ENCODE results near the gene PYM1. TPM values are rescaled to one million over a fixed set of nuclear protein-coding genes. Genes with fewer than 3 reads are reported as not detected.

PYM1 gene
- total and polyA plus RNA-seq, 2 of the 8 experiments (the other 6 are each of a cell fraction or from before 2014, with no cell fraction given): 38.7 to 58.5 TPM

DNA sequence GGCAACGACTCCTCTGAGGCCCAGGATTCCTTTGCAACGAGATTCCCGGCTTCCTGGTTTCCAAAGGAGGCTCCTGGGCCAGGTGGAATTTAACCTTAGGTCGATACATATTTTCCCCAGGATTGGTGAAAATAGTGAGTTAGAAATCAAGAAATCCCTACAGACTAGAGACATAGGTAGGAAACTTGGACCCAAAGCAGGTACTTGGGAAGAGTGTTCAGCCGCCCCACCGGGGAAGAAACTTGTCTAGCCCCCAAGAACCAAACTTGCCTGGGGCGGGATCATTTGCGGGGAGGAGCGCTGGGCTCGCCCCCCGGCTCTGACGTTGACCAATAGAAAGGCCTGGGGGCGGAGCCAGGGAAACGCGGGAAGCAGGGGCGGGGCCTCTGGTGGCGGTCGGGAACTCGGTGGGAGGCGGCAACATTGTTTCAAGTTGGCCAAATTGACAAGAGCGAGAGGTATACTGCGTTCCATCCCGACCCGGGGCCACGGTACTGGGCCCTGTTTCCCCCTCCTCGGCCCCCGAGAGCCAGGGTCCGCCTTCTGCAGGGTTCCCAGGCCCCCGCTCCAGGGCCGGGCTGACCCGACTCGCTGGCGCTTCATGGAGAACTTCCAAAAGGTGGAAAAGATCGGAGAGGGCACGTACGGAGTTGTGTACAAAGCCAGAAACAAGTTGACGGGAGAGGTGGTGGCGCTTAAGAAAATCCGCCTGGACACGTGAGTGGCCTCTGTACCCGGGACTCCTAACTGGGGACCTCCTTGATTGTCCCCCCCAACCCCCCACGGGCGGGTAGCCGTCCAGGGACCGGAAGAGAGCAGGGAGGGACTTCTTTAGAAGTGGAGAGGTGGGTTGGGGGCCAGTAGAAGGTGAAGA, 39.0 kb upstream of the PYM1 start, which contains the start of gene CDK2 (continued):
- TF ChIP-seq, protein P1, sequence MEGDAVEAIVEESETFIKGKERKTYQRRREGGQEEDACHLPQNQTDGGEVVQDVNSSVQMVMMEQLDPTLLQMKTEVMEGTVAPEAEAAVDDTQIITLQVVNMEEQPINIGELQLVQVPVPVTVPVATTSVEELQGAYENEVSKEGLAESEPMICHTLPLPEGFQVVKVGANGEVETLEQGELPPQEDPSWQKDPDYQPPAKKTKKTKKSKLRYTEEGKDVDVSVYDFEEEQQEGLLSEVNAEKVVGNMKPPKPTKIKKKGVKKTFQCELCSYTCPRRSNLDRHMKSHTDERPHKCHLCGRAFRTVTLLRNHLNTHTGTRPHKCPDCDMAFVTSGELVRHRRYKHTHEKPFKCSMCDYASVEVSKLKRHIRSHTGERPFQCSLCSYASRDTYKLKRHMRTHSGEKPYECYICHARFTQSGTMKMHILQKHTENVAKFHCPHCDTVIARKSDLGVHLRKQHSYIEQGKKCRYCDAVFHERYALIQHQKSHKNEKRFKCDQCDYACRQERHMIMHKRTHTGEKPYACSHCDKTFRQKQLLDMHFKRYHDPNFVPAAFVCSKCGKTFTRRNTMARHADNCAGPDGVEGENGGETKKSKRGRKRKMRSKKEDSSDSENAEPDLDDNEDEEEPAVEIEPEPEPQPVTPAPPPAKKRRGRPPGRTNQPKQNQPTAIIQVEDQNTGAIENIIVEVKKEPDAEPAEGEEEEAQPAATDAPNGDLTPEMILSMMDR (IDR thresholded peaks at IDR 0.05; ENCODE audit: control extremely low read depth in 1 of 3, insufficient read depth in 1 of 3, low read depth in 1 of 3, low read length in 3 of 3): no peak
- TF ChIP-seq, protein P2, sequence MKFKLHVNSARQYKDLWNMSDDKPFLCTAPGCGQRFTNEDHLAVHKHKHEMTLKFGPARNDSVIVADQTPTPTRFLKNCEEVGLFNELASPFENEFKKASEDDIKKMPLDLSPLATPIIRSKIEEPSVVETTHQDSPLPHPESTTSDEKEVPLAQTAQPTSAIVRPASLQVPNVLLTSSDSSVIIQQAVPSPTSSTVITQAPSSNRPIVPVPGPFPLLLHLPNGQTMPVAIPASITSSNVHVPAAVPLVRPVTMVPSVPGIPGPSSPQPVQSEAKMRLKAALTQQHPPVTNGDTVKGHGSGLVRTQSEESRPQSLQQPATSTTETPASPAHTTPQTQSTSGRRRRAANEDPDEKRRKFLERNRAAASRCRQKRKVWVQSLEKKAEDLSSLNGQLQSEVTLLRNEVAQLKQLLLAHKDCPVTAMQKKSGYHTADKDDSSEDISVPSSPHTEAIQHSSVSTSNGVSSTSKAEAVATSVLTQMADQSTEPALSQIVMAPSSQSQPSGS (IDR thresholded peaks at IDR 0.05; ENCODE audit: low read length): no peak
- no peak for TF ChIP-seq CTBP2 (IDR thresholded peaks at IDR 0.05; ENCODE audit: borderline replicate concordance, insufficient read depth, insufficient read length, low read length)
- peak; percentile 53 for TF ChIP-seq KDM4A (IDR thresholded peaks at IDR 0.05; ENCODE audit: low read depth, low read length, severe bottlenecking)
- no peak for TF ChIP-seq SP2 (IDR thresholded peaks at IDR 0.05; ENCODE audit: low read length)
- TF ChIP-seq RXRA (IDR thresholded peaks at IDR 0.05; ENCODE audit: insufficient read depth, low read depth, low read length): no peak
- no peak for TF ChIP-seq RFX5 (IDR thresholded peaks at IDR 0.05; ENCODE audit: borderline replicate concordance, low read depth, low read length)
- TF ChIP-seq, protein P3, sequence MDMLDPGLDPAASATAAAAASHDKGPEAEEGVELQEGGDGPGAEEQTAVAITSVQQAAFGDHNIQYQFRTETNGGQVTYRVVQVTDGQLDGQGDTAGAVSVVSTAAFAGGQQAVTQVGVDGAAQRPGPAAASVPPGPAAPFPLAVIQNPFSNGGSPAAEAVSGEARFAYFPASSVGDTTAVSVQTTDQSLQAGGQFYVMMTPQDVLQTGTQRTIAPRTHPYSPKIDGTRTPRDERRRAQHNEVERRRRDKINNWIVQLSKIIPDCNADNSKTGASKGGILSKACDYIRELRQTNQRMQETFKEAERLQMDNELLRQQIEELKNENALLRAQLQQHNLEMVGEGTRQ (IDR thresholded peaks at IDR 0.05; ENCODE audit: low read length): no peak
- TF ChIP-seq KDM5A (IDR thresholded peaks at IDR 0.05; ENCODE audit: low read length): no peak
- TF ChIP-seq SUZ12 (IDR thresholded peaks at IDR 0.05; ENCODE audit: low read length): no peak
- TF ChIP-seq, protein P4, sequence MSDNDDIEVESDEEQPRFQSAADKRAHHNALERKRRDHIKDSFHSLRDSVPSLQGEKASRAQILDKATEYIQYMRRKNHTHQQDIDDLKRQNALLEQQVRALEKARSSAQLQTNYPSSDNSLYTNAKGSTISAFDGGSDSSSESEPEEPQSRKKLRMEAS (IDR thresholded peaks at IDR 0.05): no peak
- TF ChIP-seq YY1 (IDR thresholded peaks at IDR 0.05; ENCODE audit: low read depth, low read length): no peak
- no peak for TF ChIP-seq POU5F1 (IDR thresholded peaks at IDR 0.05; ENCODE audit: low read depth, low read length)
- no peak for TF ChIP-seq HDAC2 (IDR thresholded peaks at IDR 0.05; ENCODE audit: borderline replicate concordance in 1 of 2, low read depth in 2 of 2, low read length in 2 of 2)
- no peak for TF ChIP-seq CEBPB (IDR thresholded peaks at IDR 0.05; ENCODE audit: low read depth, low read length)
- TF ChIP-seq EGR1 (IDR thresholded peaks at IDR 0.05; ENCODE audit: borderline replicate concordance, low read depth, low read length): no peak
- no peak for TF ChIP-seq CHD2 (IDR thresholded peaks at IDR 0.05; ENCODE audit: low read length)
- peak; percentile 13 for TF ChIP-seq ASH2L (IDR thresholded peaks at IDR 0.05; ENCODE audit: low read length)

All from H1 (cell line).